AG09309 (cell line): ENCODE results near the gene RAB44.

ENCODE experiments used
- DNase-seq: peaks from one replicate; pipeline ENCODE4 v3.0.0-alpha.2; 2010; ENCODE audit warnings: low read depth
- H3K4me3 ChIP-seq: 2 replicates; pipeline ENCODE4 v1.5.1; 2011; ENCODE audit warnings: mild to moderate bottlenecking, low read depth, low read length, moderate library complexity; ENCODE audit not compliant: control insufficient read depth
- TF ChIP-seq, protein P1 (sequence below): IDR thresholded peaks from 2 replicates; pipeline ENCODE4 v1.5.1; 2011; ENCODE audit warnings: mild to moderate bottlenecking, low read depth, low read length, inconsistent platforms; ENCODE audit not compliant: insufficient read depth, control insufficient read depth; ENCODE audit errors: missing control alignments

Gene RAB44

DNA sequence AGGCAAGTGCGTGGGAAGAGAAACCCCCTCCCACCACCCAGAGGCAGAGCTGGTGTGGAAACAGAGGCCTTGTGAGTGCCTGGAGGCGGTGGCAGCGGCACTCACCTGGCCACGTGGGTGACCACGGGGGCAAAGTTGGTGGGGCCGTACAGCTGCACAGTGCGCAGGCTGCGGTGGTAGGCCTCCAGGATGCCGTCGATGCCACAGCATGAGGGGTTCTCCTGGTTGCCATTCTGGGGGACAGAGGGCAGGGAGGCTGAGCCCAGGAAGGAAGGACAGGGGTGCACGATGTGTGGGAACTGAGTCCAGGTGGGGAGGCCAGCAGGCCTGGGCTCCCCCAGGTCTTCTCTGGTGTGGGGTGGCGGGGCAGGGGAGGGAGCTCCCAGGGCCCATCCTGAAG lies 47.7 kb downstream of the RAB44 start:
- no peak for DNase-seq
- TF ChIP-seq, protein P1, sequence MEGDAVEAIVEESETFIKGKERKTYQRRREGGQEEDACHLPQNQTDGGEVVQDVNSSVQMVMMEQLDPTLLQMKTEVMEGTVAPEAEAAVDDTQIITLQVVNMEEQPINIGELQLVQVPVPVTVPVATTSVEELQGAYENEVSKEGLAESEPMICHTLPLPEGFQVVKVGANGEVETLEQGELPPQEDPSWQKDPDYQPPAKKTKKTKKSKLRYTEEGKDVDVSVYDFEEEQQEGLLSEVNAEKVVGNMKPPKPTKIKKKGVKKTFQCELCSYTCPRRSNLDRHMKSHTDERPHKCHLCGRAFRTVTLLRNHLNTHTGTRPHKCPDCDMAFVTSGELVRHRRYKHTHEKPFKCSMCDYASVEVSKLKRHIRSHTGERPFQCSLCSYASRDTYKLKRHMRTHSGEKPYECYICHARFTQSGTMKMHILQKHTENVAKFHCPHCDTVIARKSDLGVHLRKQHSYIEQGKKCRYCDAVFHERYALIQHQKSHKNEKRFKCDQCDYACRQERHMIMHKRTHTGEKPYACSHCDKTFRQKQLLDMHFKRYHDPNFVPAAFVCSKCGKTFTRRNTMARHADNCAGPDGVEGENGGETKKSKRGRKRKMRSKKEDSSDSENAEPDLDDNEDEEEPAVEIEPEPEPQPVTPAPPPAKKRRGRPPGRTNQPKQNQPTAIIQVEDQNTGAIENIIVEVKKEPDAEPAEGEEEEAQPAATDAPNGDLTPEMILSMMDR = no peak
- H3K4me3 ChIP-seq = no peak overlapping the region

DNA sequence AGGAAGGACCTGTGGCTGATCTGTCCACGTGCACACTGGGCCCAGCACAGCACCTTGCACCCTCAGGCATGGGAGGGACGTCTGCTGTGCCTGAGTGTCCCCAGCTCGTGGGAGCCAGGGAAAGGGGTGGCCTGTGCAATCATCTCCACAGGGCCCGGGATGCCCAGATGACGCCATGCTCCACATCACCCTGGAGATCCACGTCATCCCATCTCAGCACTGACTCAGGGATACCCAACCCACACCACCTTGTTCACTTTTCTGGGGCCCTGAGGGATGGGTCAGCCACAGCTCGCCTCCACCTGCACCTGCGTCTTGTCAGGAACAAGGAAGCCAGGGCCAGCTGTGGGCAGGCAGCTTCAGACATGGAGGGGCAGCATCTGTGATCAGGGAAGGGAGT lies 48.2 kb downstream of the RAB44 start:
- no peak overlapping the region for H3K4me3 ChIP-seq
- TF ChIP-seq, protein P1 = no peak
- no peak for DNase-seq

DNA sequence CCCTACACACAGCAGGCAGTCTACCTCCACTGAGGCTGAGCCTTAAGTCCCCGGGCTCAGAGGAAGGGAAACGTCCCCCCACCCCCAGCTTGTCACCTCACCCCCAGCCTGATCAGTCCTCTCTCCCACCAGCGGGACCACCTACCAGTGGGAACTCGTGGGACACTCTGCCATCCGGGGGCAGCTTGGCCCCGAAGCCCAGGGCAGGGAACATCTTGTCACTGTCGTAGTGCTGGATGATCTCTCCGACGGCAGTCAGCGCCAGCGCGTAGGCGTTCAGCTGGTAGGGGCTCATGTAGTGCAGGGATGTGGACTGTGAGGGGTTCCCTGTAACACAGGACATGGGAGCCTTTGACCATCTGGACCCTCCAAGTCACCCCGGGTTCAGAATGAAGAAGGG lies 48.6 kb downstream of the RAB44 start:
- no peak overlapping the region for H3K4me3 ChIP-seq
- TF ChIP-seq, protein P1 = no peak
- no peak for DNase-seq

DNA sequence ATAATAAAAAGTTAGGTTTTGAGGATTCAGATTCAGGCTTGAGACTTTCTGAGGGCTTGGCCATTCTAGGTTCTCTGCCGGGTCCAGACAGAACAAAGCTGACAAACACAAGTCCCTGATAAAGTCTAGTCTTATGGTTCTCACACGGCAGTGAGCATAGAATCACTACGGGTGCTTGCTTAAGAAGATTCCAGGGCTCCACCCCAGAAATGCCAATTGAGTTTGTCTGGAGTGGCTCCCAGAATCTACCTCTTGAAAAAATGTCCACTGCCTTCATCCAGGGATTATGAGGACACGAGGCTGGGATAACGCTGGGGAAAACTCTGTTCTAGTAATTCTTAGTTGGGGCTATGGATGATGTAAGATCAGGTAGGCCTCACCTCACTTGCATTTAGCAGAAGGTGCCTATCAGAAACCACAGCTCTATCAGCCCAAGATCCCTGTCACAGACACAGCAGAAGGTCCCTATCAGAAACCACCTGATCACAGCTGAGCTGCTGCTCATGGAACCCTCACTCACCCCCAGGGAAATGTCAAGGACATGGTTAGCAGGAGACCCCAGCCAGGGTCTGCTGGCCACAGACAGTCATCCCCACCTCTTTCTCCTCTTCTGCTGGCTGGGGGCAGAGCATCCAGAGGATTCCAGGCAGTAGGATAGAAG lies 52.3 kb downstream of the RAB44 start:
- no peak for DNase-seq
- TF ChIP-seq, protein P1 = no peak
- no peak overlapping the region for H3K4me3 ChIP-seq

DNA sequence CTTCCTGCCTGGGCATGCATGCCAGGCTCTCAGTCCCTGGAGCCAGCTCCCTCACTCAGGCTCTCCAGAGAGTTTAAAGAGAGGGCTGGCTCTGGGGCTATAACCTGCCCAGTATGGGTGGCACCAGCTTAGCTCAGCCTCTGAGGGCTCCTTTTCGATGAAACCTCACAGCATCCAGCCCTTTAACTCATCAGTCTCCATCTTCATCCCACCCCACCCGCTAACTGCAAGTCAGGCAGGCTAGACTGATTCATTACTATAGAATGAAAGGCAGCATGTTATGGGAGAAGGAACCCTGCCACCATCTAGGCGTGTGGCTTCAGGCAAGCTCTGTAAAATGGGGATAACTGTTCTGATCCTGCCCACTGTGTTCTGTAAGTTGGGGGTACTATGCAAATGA lies 53.5 kb downstream of the RAB44 start:
- H3K4me3 ChIP-seq = no peak overlapping the region
- TF ChIP-seq, protein P1 = no peak
- no peak for DNase-seq

DNA sequence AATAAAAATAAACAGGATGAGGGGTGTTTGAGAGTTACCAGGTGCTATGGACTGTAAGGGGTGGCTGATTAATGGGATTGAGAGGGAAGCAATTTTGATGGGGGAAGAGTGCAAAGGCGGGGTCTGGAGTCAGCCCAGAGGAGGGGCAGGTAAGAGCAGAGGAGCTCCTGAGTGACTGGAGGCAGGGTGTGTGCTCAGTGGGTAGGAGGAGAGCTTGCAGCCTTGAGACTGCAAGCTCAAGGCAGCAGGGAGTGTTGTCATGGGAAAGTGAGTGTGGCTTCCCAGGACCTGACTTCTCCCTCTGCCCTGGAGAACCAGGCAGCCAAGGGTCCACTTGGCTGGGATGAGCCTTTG lies 54.2 kb downstream of the RAB44 start:
- H3K4me3 ChIP-seq = no peak overlapping the region
- TF ChIP-seq, protein P1 = no peak
- DNase-seq = no peak

DNA sequence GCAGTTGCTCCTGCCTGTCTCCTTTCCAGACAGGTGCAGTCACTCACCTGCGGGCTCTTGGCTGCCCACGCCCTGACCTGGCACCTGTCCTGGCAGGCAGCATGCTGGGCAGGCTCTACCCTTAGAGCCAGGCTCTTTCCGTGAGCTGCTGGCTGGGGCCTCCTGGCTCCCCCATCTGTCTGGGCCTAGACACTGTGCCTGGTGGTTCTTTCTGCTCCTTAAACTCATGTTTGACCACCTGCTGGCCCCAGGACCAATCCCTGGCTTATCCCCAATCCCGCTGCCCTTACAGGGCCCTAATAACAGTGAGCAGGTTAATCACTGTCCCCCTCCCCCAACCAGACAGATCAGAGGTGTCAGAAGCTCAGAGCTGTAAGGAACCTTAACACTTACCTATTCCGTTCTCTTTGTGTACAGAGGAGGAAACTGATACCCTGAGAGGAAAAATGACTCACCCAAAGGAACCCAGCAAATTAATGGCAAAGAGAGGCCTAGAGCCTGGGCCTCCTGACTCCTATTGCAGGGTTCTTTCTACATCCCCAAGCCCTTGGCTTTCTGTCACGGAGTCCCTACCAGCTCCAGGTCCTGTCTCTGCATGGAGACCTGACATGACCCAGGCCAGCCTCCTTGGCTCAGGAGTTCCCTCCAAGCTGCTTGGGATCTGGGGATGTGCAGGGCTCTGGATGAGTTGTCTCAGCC lies 54.7 kb downstream of the RAB44 start:
- no peak overlapping the region for H3K4me3 ChIP-seq
- TF ChIP-seq, protein P1 = no peak
- DNase-seq = no peak
